Purkinje cell (primary cell): Measurements from ENCODE around the gene TEX52. TPM values are rescaled to one million over a fixed set of nuclear protein-coding genes. Genes with fewer than 3 reads are reported as not detected.

Experiments
- polyA plus RNA-seq: library from polyadenylated mRNA; unstranded; fragments of >200 nt; fragmentation: Nextera tagmentation; gene quantifications from 2 replicates; pipeline ENCODE4 v1.2.1, GENCODE V29; 2014

The TEX52 gene
- polyA plus RNA-seq: not detected in 2 replicates

DNA sequence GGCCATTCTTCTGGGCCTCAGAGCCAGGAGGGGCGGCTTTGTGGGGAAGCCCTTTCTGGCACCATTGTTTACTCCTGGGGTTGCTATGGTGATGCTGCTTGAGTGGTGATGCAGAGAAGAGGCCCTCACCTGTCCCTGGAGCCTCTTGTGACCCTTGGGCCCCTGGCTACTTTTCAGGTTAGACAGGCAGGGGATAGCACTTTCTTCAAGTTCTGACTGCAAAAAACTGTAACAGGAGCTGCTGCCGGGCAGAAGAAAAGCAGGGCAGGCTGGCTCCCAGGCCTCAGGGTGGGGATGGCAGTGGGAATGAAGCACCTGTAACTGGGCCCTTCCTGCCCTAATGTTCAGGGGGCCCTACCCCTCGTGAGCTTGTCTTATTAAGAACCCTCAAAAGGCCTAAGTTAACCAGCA lies at the start of gene TEX52:
TEX52 (minus strand) TSS at position 19 of the 411 bp plus-strand sequence; CDS start at position 6, 13 bp downstream.

DNA sequence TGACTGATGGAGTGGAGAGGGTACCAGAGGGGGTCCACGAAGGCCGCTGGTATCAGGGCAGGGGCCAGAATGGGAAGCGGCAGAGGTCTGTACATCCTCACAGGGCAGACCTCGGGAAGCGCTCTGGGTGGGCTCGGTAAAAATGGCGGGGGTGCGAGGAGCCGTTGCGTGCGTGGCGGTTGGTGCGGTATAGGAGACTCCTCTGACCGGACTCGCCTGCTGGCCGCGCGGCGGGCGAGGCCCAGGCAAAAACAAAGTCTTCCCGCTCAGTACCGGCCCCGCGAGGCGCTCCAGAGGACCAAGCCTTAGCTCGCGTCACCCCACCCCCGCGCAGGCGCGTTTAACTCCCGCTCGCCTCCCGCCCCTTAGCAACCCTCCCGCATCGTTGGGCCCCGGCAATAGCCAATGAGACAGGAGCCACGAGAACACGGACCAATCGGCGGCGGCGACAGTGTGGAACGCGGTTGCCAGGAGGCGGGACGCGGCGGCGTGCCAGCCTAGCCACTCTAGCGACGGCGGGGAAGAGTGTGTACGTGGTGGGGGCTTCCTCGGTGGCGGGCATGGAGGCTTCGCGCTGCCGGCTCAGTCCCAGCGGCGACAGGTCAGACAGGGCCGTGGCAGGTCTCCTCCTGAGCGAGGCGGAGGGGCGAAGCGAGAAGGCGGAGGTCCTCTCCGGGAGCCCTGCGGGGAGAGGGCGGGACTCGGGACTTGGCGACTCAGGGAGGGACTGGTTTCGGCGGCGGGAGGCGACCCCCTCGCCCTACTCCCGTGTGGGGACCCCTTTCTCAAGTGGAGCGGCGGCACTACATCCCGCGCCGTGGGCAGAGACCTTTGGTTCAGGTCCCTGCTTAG lies 33.8 kb upstream of the TEX52 start, which contains the start of gene TULP3:
TULP3 (plus strand) TSS at position 504 of the 852 bp plus-strand sequence; CDS start at position 561, 57 bp downstream.

GRCh38 chr12:2877047-2877952 lies 20.5 kb upstream of the TEX52 start, which contains the start of the genes FOXM1 and RHNO1:
TSS of gene FOXM1 (minus strand) at chr12:2877174. CDS start at chr12:2874478, 2,696 bp downstream.
TSS of gene RHNO1 (plus strand) at chr12:2877223. CDS start at chr12:2885367, 8,144 bp downstream.

GRCh38 chr12:2834581-2835491 lies 22.0 kb downstream of the TEX52 start, which contains the start of gene NRIP2:
TSS of gene NRIP2 (minus strand) at chr12:2835035. CDS start at chr12:2834983, 52 bp downstream.

DNA sequence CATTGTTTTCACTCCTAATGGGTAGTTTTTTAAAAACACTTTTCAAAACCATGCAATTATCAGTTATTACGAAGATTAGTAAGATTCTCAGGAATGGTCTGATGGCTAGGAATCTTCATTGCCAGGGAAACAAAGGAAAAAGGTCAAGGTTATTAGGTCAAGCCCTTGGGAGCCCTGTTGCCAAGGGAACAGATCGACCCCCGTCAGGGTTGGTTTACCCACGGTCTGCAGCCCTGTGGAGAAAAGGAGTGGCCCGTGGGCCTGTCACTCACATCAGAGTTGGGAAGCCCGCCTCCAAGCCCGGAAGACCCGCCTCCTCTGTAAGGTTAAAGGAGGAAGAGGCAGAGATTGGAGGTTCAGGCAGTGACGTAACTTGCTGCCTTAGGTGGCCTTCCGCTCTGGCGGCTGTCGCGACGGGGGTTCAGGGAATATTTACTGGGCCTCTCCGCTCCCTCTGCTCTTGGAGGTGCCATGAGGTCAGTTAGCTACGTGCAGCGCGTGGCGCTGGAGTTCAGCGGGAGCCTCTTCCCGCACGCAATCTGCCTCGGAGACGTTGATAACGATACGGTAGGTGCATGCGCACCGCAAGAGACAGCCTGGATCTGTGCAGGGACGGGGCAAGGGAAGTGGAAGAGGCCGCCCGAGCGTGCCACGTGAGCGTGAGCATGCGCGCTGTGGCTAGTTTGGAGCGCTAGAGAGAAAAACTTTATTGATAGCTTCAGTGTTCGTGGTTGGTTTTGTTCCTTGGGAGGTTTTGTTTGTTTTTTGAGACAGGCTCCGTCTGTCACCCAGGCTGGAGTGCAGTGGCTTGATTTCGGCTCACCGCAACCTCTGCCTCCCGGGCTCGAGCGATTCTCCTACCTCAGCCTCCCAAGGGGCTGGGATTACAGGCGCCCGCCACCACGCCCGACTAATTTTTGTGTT lies 44.3 kb downstream of the TEX52 start, which contains the start of gene ITFG2:
ITFG2 (plus strand) TSS at position 379 of the 924 bp plus-strand sequence; CDS start at position 472, 93 bp downstream.

Other genes starting within 250 kb of the TEX52 start
- gene FKBP4, start 62.1 kb downstream of the TEX52 start, polyA plus RNA-seq: 39.6 and 44.3 TPM in 2 replicates
- 12.9 and 21.9 TPM in 2 replicates for gene ITFG2, start 44.4 kb downstream of the TEX52 start, polyA plus RNA-seq
- 0.08 and 0.48 TPM in 2 replicates for gene NRIP2, start 22.0 kb downstream of the TEX52 start, polyA plus RNA-seq
- gene FOXM1, start 20.1 kb upstream of the TEX52 start, polyA plus RNA-seq: not detected in 2 replicates
- 14.8 and 17.2 TPM in 2 replicates for gene RHNO1, start 20.2 kb upstream of the TEX52 start, polyA plus RNA-seq
- gene TULP3, start 33.9 kb upstream of the TEX52 start, polyA plus RNA-seq: 5.1 and 7.9 TPM in 2 replicates
- 0.57 and 1.3 TPM in 2 replicates for gene TEAD4, start 102.4 kb upstream of the TEX52 start, polyA plus RNA-seq
- 3.1 and 3.7 TPM in 2 replicates for gene TSPAN9, start 220.3 kb upstream of the TEX52 start, polyA plus RNA-seq